Stomach (tissue), 9 donors: Measurements from ENCODE around the gene SPDEF. TPM values are rescaled to one million over a fixed set of nuclear protein-coding genes. Genes with fewer than 3 reads are reported as not detected.
A peak's percentile ranks its signal among the peaks of the same experiment; 100 is the strongest.

Experiments used
- DNase-seq, 2 donors: peaks; one replicate each; pipeline versions ENCODE4 v3.0.0 to v3.0.0-alpha.2; 2013 to 2019
- H3K27ac ChIP-seq, 5 donors: fragments of 200-600 bp in 4 of 5; sonication (generic) in 4 of 5; one replicate each; pipeline ENCODE4 v1.5.1; 2013 to 2019; ENCODE audit warnings: mild to moderate bottlenecking in 1 of 5, moderate library complexity in 1 of 5
- H3K27me3 ChIP-seq, 3 donors: fragments of 200-600 bp; sonication (generic); one replicate each; pipeline ENCODE4 v1.5.1; 2017 to 2019; ENCODE audit warnings: mixed run types in 1 of 3
- H3K36me3 ChIP-seq, 4 donors: fragments of 200-600 bp; sonication (generic); 1 replicate in 3 of 4; 2 replicates in 1 of 4; pipeline ENCODE4 v1.5.1; 2016 to 2019
- H3K4me1 ChIP-seq, 4 donors: fragments of 200-600 bp; sonication (generic); one replicate each; pipeline ENCODE4 v1.5.1; 2016 to 2019
- H3K4me3 ChIP-seq, 4 donors: fragments of 200-600 bp; sonication (generic) in 3 of 4; one replicate each; pipeline ENCODE4 v1.5.1; 2016 to 2019; ENCODE audit warnings: mild to moderate bottlenecking in 1 of 4
- H3K9me3 ChIP-seq, 4 donors: fragments of 200-600 bp; sonication (generic); one replicate each; pipeline ENCODE4 v1.5.1; 2016 to 2019
- EP300 ChIP-seq: sonication (generic); formaldehyde crosslinking; IDR thresholded peaks from one replicate; pipeline ENCODE4 v1.6.1; 2017; ENCODE audit warnings: antibody characterized with exemption
- POLR2A ChIP-seq, 4 donors: fragments of 450-650 bp; IDR thresholded peaks; one replicate each; pipeline ENCODE4 v1.6.1; 2016; ENCODE audit warnings: antibody characterized with exemption in 4 of 4, control low read depth in 2 of 4, mild to moderate bottlenecking in 1 of 4, moderate library complexity in 1 of 4
- POLR2AphosphoS5 ChIP-seq, 3 donors: sonication (generic); formaldehyde crosslinking; IDR thresholded peaks; one replicate each; pipeline ENCODE4 v1.6.1; 2016; ENCODE audit warnings: antibody characterized with exemption in 3 of 3
- WGBS, 5 donors: extraction: QIAGEN DNeasy Blood & Tissue Kit in 3 of 5; methylation state at CpG; one replicate each; pipeline versions ENCODE4 v1.1.5 to v1.1.7; 2013 to 2018; 5-methylcytosine and 5-hydroxymethylcytosine counted together
- intact Hi-C: fragments of 100-400 bp; cut with DNase I; formaldehyde crosslinking; loops from one replicate; pipeline ENCODE4 v1.15.1; 2023; ENCODE audit warnings: low total_unique reads
- polyA plus RNA-seq, 3 donors: library from polyadenylated mRNA; stranded (reverse); fragments of 200-250 nt; gene quantifications; one replicate each; pipeline ENCODE4 v1.2.3, GENCODE V29; 2013
- total RNA-seq, 5 donors: library from RNA; depleted of rRNA; stranded (reverse); fragments of >200 nt; gene quantifications; one replicate each; pipeline versions ENCODE4 v1.1.0 to v1.2.3, GENCODE V29; 2014 to 2016
- TF ChIP-seq, protein P1 (sequence below), 7 experiments: fragments of 450-650 bp in 4 of 7; fragments of 200-600 bp in 3 of 7; sonication (generic) in 3 of 7; IDR thresholded peaks; one replicate each; pipeline ENCODE4 v1.5.1; 2016 to 2019; ENCODE audit warnings: antibody characterized with exemption in 7 of 7, control low read depth in 2 of 7, mild to moderate bottlenecking in 1 of 7
- donor health status: healthy with polysubstance abuse.
- donor health status: Bipolar disorder and iron deficiency.
- donor health status: healthy.

Gene SPDEF
- total and polyA plus RNA-seq, 8 donors, result 2.2 to 129 (median 31.4) TPM

GRCh38 chr6:34580707-34581560 lies 24.8 kb upstream of the SPDEF start:
- peak in 1 of 2 donors; percentile 81 for DNase-seq
- TF ChIP-seq, protein P1, sequence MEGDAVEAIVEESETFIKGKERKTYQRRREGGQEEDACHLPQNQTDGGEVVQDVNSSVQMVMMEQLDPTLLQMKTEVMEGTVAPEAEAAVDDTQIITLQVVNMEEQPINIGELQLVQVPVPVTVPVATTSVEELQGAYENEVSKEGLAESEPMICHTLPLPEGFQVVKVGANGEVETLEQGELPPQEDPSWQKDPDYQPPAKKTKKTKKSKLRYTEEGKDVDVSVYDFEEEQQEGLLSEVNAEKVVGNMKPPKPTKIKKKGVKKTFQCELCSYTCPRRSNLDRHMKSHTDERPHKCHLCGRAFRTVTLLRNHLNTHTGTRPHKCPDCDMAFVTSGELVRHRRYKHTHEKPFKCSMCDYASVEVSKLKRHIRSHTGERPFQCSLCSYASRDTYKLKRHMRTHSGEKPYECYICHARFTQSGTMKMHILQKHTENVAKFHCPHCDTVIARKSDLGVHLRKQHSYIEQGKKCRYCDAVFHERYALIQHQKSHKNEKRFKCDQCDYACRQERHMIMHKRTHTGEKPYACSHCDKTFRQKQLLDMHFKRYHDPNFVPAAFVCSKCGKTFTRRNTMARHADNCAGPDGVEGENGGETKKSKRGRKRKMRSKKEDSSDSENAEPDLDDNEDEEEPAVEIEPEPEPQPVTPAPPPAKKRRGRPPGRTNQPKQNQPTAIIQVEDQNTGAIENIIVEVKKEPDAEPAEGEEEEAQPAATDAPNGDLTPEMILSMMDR (IDR thresholded peaks at IDR 0.05), result no peak
- no peak for TF ChIP-seq EP300
- TF ChIP-seq POLR2A (IDR thresholded peaks at IDR 0.05), result no peak
- no peak for TF ChIP-seq POLR2AphosphoS5 (IDR thresholded peaks at IDR 0.05)
- Histone ChIP-seq H3K36me3 (peaks cover 0 to 13% (median 0%) of the 10 kb centered on the region in 4 donors), H3K4me3 (no peak overlapping the region), H3K27me3 (no peaks in the 10 kb centered on the region), H3K4me1 (peaks cover 10 to 14% (median 12%) of the 10 kb centered on the region in 4 donors), H3K9me3 (no peaks in the 10 kb centered on the region), H3K27ac (no peak overlapping the region)
- 78 to 93% (median 91%) methylated on average over 5 to 6 of the region's 6 CpGs for WGBS, 5 donors
- intact Hi-C loops, result no loop called here

DNA sequence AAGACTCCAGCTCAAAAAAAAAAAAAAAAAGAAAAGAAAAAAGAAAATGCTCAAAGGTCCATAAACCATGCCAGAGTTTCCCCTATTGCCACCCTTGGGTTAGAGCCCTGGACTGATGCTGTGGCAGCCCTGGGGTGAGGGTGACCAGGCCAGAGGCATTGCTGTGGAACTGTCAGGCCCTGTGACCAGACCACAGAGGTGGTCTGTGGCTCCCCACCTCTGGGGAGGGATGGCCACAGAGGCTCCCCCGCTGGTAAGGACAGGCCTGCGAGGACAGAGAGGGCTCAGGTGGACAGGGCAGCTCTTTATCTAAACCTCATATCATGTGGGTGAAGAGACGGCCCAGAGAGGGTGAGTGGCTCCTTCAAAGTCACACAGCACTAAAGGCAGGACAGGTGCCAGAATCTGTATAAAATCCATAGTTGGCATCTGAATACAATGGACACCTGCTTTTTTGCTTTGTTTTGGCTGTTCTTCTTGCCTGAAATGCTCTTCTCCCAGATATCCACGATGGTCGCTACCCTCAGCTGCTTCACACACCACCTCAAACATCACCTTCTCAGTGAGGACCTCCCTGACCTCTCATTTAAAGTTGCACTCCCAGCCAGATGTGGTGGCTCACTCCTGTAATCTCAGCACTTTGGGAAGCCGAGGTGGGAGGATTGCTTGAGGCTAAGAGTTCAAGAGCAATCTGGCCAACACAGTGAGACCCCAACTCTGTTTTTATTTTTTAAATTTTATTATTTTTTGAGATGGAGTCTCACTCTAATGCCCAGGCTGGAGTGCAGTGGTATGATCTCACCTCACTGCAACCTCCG lies 22.5 kb upstream of the SPDEF start:
- intact Hi-C loops, result no loop called here
- Histone ChIP-seq H3K27me3 (no peaks in the 10 kb centered on the region), H3K4me3 (no peak overlapping the region), H3K36me3 (peaks cover 0 to 13% (median 0%) of the 10 kb centered on the region in 4 donors), H3K9me3 (no peaks in the 10 kb centered on the region), H3K4me1 (no peaks in the 10 kb centered on the region), H3K27ac (no peak overlapping the region)
- TF ChIP-seq POLR2AphosphoS5 (IDR thresholded peaks at IDR 0.05) (no peak), EP300 (no peak), POLR2A (IDR thresholded peaks at IDR 0.05) (no peak)
- TF ChIP-seq, protein P1 (IDR thresholded peaks at IDR 0.05), result no peak
- WGBS, 5 donors, result 84 to 94% (median 91%) methylated on average over 7 of the region's 7 CpGs
- no peak for DNase-seq

- Histone ChIP-seq H3K9me3 (no peaks in the 10 kb centered on the region), H3K4me3 (no peak overlapping the region), H3K27me3 (peaks cover 0 to 8% (median 0%) of the 10 kb centered on the region in 3 donors), H3K36me3 (no peaks in the 10 kb centered on the region), H3K4me1 (no peaks in the 10 kb centered on the region), H3K27ac (no peak overlapping the region)
- intact Hi-C loops, result no loop called here
- 83 to 86% (median 86%) methylated on average over 18 of the region's 18 CpGs for WGBS, 5 donors
- TF ChIP-seq EP300 (no peak), POLR2A (IDR thresholded peaks at IDR 0.05) (no peak), POLR2AphosphoS5 (IDR thresholded peaks at IDR 0.05) (no peak)
- TF ChIP-seq, protein P1 (IDR thresholded peaks at IDR 0.05), result no peak
- no peak for DNase-seq
Measured at GRCh38 chr6:34576286-34576955, 20.3 kb upstream of the SPDEF start.

- WGBS, 5 donors, result 52 to 84% (median 72%) methylated on average over 1 to 3 of the region's 3 CpGs
- no peaks in the 10 kb centered on the region for H3K9me3 ChIP-seq
- H3K27ac ChIP-seq, result no peak overlapping the region
- peaks cover 0 to 18% (median 0%) of the 10 kb centered on the region in 3 donors for H3K27me3 ChIP-seq
- H3K36me3 ChIP-seq, result no peaks in the 10 kb centered on the region
- H3K4me3 ChIP-seq, result no peak overlapping the region
- TF ChIP-seq POLR2A (IDR thresholded peaks at IDR 0.05), result no peak
- TF ChIP-seq, protein P1 (IDR thresholded peaks at IDR 0.05), result no peak
- no peak for TF ChIP-seq EP300
- no peaks in the 10 kb centered on the region for H3K4me1 ChIP-seq
- intact Hi-C loops, result no loop called here
- DNase-seq, result no peak
Measured at GRCh38 chr6:34575326-34575725, 19.2 kb upstream of the SPDEF start.
